Islet precursor cell (in vitro differentiated cells): ENCODE results near the gene ATP6V1A.

Source experiments
- DNase-seq: peaks from one replicate; pipeline ENCODE4 v3.0.0-alpha.2; 2018

The ATP6V1A gene

GRCh38 chr3:113747283-113748046 is 630 bp downstream of the ATP6V1A start:
- DNase-seq: peak; percentile 68

GRCh38 chr3:113751141-113751540 is 4.3 kb downstream of the ATP6V1A start:
- no peak for DNase-seq

- DNase-seq: no peak
These were observed 6.6 kb downstream of the ATP6V1A start for GRCh38 chr3:113753376-113753985.

- DNase-seq: no peak
These were observed 7.8 kb downstream of the ATP6V1A start for GRCh38 chr3:113754494-113755159.

- DNase-seq: no peak
These were observed 11.7 kb downstream of the ATP6V1A start for GRCh38 chr3:113758389-113759024.

GRCh38 chr3:113764698-113765097 is 17.9 kb downstream of the ATP6V1A start:
- no peak for DNase-seq

GRCh38 chr3:113769551-113769950 is 22.7 kb downstream of the ATP6V1A start:
- no peak for DNase-seq

GRCh38 chr3:113771993-113772392 is 25.2 kb downstream of the ATP6V1A start:
- no peak for DNase-seq

- DNase-seq: no peak
These were observed 26.5 kb downstream of the ATP6V1A start for GRCh38 chr3:113773381-113773780.

- DNase-seq: no peak
These were observed 28.7 kb downstream of the ATP6V1A start for GRCh38 chr3:113775516-113775915.

- no peak for DNase-seq
These were observed 29.7 kb downstream of the ATP6V1A start for GRCh38 chr3:113776564-113776963.

- DNase-seq: no peak
These were observed 36.6 kb downstream of the ATP6V1A start for GRCh38 chr3:113783463-113783862.

- no peak for DNase-seq
These were observed 37.1 kb downstream of the ATP6V1A start for GRCh38 chr3:113783980-113784379.

GRCh38 chr3:113791381-113791780 is 44.5 kb downstream of the ATP6V1A start:
- DNase-seq: no peak

GRCh38 chr3:113794526-113794925 is 47.7 kb downstream of the ATP6V1A start:
- no peak for DNase-seq

- DNase-seq: no peak
These were observed 48.9 kb downstream of the ATP6V1A start for GRCh38 chr3:113795693-113796092.

- no peak for DNase-seq
These were observed 56.1 kb downstream of the ATP6V1A start for GRCh38 chr3:113802795-113803455.

- DNase-seq: no peak
These were observed 57.8 kb downstream of the ATP6V1A start for GRCh38 chr3:113804661-113805060.

- DNase-seq: no peak
These were observed 58.4 kb downstream of the ATP6V1A start for GRCh38 chr3:113805249-113805648.

- DNase-seq: no peak
These were observed 66.0 kb downstream of the ATP6V1A start for GRCh38 chr3:113812854-113813253.

- no peak for DNase-seq
These were observed 73.0 kb downstream of the ATP6V1A start for GRCh38 chr3:113819866-113820265.

GRCh38 chr3:113825090-113825489 is 78.3 kb downstream of the ATP6V1A start:
- DNase-seq: no peak

- DNase-seq: no peak
These were observed 81.8 kb downstream of the ATP6V1A start for GRCh38 chr3:113828600-113828999.
